ENCODE results near the gene NHSL1.
A peak's percentile ranks its signal among the peaks of the same experiment; 100 is the strongest.

The NHSL1 gene

DNA sequence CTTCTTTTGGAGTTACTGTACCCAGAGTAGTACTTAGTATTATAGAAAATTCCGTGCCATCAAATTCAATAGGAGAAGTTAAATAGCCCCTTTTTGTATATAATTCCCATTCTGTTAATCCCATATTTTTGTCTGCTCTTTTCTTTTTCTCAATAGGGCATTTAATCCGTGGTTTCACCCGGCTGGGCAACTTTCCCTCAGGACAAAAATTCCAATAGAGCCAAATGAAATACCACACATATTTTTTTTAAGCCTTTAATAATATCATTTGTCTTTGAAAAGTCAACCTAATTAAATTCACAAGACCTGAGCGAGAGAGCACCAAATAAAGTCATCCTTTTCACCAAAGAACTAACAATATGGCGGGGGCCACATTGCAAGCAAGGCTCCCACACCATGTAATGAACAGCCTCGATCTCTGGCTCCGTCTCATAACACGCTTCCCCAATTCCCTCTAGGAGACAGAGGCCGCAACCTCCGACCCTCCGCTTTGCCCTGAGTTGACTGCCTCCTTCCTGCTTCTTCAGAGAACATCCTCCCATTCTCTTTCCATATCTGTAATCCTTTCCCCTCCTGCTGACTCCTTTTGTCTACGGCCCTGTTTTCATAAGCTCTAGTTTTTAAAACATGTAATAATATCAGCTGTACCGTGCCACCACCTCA lies 13.6 kb downstream of the NHSL1 start:
- no peak overlapping the region for H3K27ac ChIP-seq

DNA sequence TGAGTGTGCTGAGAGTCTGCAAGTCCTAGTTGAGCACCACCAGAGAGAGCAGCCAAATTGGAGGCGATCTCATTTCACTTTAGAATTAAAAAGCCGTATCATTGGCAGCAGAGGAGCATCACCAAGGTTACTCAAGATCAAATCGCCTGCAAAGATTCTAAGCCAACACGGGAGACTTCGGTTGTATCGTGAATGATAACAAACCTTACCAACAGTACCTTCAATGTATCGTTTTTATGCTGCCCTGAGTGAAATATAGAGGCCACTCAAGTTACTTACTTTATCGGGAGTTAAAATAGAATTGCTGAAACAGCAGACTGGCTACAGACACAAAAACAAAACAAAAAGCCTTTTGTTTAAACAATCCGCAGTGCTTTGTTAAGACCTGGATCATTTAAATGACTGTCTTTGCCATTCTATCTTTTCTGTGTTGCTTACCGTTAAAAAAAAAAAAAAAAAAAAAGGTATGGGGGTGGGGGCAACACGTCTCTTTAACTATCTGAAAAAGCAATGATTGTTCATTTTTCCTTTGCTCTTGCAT lies 14.2 kb downstream of the NHSL1 start:
- TF ChIP-seq ZFX (IDR thresholded peaks at IDR 0.05; ENCODE audit: borderline replicate concordance) = no peak
- no peak overlapping the region for H3K27ac ChIP-seq

More for the DNA sequence above, 13.6 kb downstream of the NHSL1 start:
- no peak for TF ChIP-seq CTCF (IDR thresholded peaks at IDR 0.05)
- TF ChIP-seq ZFX (IDR thresholded peaks at IDR 0.05; ENCODE audit: borderline replicate concordance) = no peak

DNA sequence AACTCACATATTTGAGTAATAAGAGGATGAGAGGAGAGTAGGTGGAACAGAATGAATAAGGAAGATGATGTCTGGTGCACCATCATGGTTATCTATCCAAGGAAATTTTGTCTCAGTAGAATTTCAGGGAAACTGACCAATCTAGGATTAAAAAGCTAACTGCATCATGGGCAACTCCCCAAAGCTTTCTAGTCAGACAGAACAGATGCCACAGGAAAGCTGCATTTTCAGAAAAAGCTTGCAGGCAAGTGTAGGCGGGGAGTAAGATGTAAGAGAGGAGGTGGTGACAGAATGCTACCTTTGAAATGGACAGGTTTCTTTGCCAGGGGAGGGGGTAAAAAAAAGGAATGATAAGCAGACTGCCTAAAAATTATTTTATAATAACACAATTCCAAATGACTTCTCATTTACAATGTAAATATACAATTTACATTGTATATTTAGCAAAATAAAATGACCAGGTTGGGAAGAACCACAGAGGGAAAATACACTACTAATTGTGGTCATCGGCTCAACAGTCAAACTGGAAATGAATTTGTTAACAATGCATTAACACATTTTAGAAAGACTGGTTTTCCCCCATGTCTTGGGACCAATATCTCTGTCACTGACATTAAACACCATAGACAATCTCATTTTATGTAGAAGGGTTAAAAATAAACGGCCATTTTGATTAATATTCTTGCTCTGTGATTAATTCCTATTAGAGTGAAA lies 15.1 kb downstream of the NHSL1 start:
- H3K27ac ChIP-seq = no peak overlapping the region
- no peak for TF ChIP-seq ZFX (IDR thresholded peaks at IDR 0.05; ENCODE audit: borderline replicate concordance)
- no peak for TF ChIP-seq CTCF (IDR thresholded peaks at IDR 0.05)

- TF ChIP-seq ZFX (IDR thresholded peaks at IDR 0.05; ENCODE audit: borderline replicate concordance) (no peak), CTCF (IDR thresholded peaks at IDR 0.05) (no peak)
- H3K27ac ChIP-seq = no peak overlapping the region
Measured at GRCh38 chr6:138482816-138483215, 16.5 kb downstream of the NHSL1 start.

GRCh38 chr6:138480279-138480949 lies 18.9 kb downstream of the NHSL1 start:
- TF ChIP-seq ZFX (IDR thresholded peaks at IDR 0.05; ENCODE audit: borderline replicate concordance) = no peak
- TF ChIP-seq CTCF (IDR thresholded peaks at IDR 0.05) = no peak
- H3K27ac ChIP-seq = no peak overlapping the region

- TF ChIP-seq ZFX (IDR thresholded peaks at IDR 0.05; ENCODE audit: borderline replicate concordance) = no peak
- no peak for TF ChIP-seq CTCF (IDR thresholded peaks at IDR 0.05)
- H3K27ac ChIP-seq = peak overlapping the region; percentile 53
Measured at GRCh38 chr6:138477913-138478539, 21.3 kb downstream of the NHSL1 start.

DNA sequence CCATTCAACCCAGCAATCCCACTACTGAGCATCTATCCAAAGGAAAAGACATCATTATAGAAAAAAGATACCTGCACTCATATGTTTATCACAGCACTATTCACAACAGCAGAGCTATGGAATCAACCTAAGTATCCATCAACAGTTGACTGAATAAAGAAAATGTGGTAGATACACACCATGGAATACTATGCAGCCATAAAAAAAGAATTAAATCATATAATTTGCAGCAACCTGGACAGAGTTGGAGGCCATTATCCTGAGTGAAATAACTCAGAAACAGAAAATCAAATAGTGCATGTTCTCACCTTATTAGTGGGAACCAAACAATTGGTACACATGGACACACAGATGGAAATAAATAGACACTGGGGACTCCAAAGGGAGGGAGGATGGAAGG lies 23.2 kb downstream of the NHSL1 start:
- no peak overlapping the region for H3K27ac ChIP-seq
- TF ChIP-seq CTCF (IDR thresholded peaks at IDR 0.05) (no peak), ZFX (IDR thresholded peaks at IDR 0.05; ENCODE audit: borderline replicate concordance) (no peak)

All from 22Rv1 (cell line).